Omental fat pad (tissue), 4 donors: Measurements from ENCODE around the gene CLMN. TPM values are rescaled to one million over a fixed set of nuclear protein-coding genes. Genes with fewer than 3 reads are reported as not detected.

Experiments
- ATAC-seq: fragments of 150-250 bp; one replicate; pipeline ENCODE4 v1.9.1; 2016; ENCODE audit warnings: mild to moderate bottlenecking, moderate library complexity; ENCODE audit not compliant: low FRiP score
- DNase-seq: peaks from one replicate; pipeline ENCODE4 v3.0.0-alpha.2; 2019; ENCODE audit warnings: low spot score
- total RNA-seq, 4 donors: library from RNA; depleted of rRNA; stranded (reverse); fragments of >200 nt; gene quantifications; one replicate each; pipeline ENCODE4 v1.1.0, GENCODE V29; 2016
- TF ChIP-seq, protein P1 (sequence below), 3 donors: fragments of 450-650 bp; IDR thresholded peaks; one replicate each; pipeline ENCODE4 v1.5.1; 2016 to 2017; ENCODE audit warnings: antibody characterized with exemption in 3 of 3, mild to moderate bottlenecking in 3 of 3, moderate library complexity in 2 of 3

CLMN gene
- total RNA-seq, 4 donors from 2014 or later: 25.1 to 41.9 (median 32.9) TPM

DNA sequence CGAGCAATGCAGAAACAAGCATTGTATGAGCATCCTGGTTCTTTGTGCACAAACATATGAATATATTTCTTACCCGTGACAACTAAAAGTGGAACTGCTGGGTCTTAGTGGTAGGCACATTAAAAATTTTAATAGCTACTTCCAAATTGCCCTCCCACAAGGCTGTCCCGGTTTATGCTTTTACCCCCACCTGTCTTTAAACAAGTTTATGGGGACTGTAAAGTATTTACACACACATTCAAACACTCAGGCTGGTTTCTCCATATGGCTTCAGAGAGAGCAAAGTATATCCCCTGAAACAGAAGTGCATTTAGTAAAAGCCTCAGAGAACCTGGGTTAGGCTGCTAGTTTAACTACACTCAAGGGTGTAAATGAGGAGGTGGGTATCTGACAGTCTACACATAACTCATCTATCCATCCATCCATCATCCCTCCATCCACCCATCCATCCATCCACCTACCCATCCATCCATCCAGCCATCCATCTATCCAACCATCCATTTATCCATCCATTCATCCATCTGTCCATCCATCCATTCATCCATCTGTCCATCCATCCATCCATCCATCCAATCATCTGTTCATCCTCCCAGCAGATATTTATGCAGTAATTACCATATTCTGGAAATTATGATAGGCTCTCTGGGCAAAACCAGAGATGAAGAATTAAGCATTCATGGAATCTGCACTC lies 86.7 kb downstream of the CLMN start:
- TF ChIP-seq, protein P1, sequence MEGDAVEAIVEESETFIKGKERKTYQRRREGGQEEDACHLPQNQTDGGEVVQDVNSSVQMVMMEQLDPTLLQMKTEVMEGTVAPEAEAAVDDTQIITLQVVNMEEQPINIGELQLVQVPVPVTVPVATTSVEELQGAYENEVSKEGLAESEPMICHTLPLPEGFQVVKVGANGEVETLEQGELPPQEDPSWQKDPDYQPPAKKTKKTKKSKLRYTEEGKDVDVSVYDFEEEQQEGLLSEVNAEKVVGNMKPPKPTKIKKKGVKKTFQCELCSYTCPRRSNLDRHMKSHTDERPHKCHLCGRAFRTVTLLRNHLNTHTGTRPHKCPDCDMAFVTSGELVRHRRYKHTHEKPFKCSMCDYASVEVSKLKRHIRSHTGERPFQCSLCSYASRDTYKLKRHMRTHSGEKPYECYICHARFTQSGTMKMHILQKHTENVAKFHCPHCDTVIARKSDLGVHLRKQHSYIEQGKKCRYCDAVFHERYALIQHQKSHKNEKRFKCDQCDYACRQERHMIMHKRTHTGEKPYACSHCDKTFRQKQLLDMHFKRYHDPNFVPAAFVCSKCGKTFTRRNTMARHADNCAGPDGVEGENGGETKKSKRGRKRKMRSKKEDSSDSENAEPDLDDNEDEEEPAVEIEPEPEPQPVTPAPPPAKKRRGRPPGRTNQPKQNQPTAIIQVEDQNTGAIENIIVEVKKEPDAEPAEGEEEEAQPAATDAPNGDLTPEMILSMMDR (IDR thresholded peaks at IDR 0.05): no peak
- DNase-seq: no peak
- no peak for ATAC-seq

DNA sequence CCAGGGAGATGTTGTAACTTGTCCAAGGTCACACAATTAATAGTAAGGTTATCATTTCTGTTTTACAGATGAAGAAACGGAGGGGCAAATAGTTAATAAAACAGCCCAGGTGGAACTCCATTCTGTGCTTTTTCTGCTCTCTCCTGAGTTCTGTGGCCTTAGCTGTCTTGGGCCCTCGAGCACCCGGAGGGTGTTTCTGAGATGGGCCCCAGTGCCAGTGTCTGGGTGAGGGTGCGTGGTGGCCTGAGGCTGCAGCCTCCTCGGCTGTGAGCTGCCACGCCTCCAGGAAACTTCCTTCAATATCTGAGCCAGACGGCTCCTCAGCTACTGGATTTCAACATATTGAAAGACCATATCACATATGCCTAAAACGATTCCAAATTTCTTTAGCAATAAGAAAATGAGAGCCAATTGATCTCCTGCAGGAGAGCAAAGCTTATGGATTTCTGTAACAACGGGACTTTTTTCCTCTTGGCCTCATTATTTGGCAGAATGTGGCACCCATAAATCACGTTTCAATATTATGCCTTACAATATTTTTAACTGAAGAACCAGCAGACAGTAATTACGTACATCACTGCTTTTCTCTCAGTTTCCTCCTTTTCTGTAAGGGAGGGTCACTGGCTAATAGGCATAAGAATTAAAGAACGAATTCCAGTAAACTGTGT lies 87.6 kb downstream of the CLMN start:
- no peak for DNase-seq
- TF ChIP-seq, protein P1 (IDR thresholded peaks at IDR 0.05): no peak
- no peak for ATAC-seq

DNA sequence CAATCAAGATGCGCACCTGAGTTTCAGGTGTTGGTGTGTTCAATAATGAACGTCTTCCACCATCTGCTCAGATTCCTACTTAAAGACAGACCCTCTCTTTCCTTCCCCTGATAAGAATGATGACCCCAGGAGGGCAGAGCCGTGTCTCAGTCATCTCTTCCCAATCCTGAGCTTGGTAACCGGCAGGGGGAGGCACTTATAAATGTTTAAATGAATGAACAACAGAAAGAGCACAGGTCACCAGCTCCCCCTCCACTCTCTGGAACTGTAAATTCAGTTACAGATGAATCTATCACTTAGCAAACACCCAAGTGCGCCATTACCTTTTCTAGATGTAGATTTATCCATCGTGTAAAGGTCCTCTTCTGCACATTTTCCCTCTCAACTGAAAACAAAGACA lies 90.0 kb downstream of the CLMN start:
- TF ChIP-seq, protein P1 (IDR thresholded peaks at IDR 0.05): no peak
- ATAC-seq (no peak), DNase-seq (no peak)

DNA sequence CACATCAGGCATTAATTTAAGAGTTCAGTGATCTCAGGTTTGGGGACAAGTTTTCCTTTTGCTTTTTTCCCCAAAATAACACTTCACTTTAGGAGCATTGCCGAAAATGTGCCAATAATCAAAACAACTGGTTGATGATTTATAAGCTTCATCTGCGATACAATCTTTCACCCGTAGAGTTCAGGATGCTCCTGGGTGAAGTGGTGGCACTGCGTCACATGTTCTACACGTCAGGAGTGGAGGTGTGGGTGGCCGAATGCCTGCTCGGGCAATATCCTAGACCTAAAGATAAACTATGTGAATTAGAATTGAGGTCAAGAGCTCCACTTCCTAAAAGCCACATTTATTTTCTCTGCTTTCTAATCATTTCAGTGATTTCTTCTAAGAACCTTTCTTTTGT lies 91.5 kb downstream of the CLMN start:
- DNase-seq (no peak), ATAC-seq (no peak)
- TF ChIP-seq, protein P1 (IDR thresholded peaks at IDR 0.05): no peak

DNA sequence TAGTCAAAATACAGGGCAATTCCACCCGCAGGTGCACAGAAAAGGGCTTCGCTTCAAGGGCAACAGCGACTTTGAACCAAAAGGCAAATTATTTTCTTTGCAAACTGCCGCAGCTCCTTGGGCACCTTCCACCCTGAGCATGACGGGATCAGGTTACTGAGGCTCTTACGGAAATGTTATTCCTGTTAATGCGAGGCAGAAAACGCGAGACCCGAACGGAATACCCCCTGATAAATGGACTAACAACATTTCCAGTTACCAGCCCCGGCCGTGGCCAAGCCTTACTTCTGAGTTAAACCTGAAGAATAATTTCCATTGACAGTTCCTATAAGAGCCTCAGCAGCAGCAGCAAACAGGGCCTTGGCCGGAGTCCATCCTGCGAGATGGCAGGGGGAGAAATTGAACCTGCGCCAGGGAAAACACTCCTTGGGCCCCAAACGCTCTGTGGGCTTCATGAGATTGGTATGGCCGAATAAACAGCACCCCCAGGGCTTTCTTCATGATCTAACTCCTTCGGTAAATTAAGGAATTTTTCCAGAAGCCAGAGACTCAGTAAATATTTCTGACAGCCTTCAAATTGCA lies 92.3 kb downstream of the CLMN start:
- TF ChIP-seq, protein P1 (IDR thresholded peaks at IDR 0.05): no peak
- DNase-seq: no peak
- ATAC-seq: no peak

DNA sequence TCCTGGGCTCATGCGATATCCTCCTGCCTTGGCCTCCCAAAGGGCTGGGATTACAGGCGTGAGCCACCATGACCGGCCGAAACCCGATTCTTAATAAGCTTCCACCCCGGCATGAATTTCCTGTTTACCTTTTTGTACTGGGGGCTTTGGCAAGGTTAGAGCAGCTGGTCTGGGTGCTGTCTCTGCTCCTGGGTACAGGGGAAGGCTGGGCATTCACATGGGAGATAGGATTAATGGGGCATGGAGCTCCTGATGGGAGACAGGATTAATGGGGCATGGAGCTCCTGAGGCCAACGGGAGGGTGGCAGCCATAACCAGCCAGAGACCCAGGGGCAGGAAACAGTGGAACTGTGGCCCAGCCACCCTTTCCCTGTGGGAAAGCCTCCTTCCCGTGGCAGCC lies 92.9 kb downstream of the CLMN start:
- TF ChIP-seq, protein P1 (IDR thresholded peaks at IDR 0.05): no peak
- ATAC-seq (no peak), DNase-seq (no peak)
